Measurements from ENCODE around the gene GET3. TPM values are rescaled to one million over a fixed set of nuclear protein-coding genes. Genes with fewer than 3 reads are reported as not detected.
A peak's percentile ranks its signal among the peaks of the same experiment; 100 is the strongest.

Gene GET3
- total and polyA plus RNA-seq, 2 donors (not counting 3 experiments of a cell fraction or from before 2014, with no cell fraction given): 74.8 to 197 TPM

DNA sequence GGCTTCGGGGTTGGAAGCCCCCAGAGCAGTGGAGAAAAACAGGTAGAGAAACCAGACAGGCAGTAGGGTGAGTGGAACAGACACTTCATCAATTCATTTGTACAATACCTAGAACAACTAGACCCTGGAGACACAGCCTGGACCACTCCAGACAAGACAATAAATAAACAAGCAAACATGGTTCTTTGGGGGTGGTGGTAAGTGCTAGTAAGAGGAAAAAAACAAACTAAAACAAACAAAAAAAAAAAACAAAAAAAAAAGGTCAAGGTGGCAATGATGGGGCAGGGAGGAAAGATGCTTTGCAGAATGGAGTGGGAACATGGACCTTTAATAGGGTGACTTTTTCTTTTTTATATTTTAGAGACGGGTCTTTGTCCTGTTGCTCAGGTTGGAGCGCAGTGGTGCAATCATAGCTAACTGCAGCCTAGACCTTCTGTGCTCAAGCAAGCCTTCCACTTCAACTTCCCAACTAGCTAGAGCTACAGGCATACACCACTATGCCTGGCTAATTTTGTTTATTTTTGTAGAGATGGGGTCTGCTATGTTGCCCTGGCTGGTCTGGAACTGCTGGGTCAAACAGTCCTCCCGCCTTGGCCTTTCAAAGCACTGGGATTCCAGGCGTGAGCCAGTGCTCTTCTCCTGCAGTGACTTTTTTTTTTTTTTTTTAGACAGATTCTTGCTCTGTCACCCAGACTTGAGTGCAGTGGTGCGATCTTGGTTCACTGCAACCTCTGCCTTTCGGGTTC, 57.1 kb downstream of the GET3 start:
- Histone ChIP-seq H3K4me1 (ENCODE audit: control insufficient read depth, extremely low read depth, insufficient read depth, low read length) (peaks cover 23% of the 10 kb centered on the region), H3K79me2 (ENCODE audit: control insufficient read depth, insufficient read depth, low read length) (peaks cover 14% of the 10 kb centered on the region), H4K20me1 (replicated peaks; ENCODE audit: control insufficient read depth, extremely low read depth, insufficient read depth, low read length) (no peaks in the 10 kb centered on the region), H3K9ac (replicated peaks; ENCODE audit: extremely low read depth, insufficient read depth, low read length) (peak overlapping the region; percentile 74), H3K36me3 (ENCODE audit: control insufficient read depth in 2 of 2, extremely low read depth in 1 of 2, insufficient read depth in 2 of 2, low read length in 2 of 2) (peaks cover 0 to 3% of the 10 kb centered on the region in 2 experiments), H3K4me3 (replicated peaks in 1 of 3; ENCODE audit: insufficient read depth in 1 of 3, low read depth in 1 of 3, low read length in 3 of 3) (peak overlapping the region in 2 of 3 experiments; percentile 27 to 76), H3K9me1 (replicated peaks; ENCODE audit: control insufficient read depth, extremely low read depth, insufficient read depth, low read length) (no peaks in the 10 kb centered on the region), H3K27ac (ENCODE audit: insufficient read depth, low read depth, low read length) (peak overlapping the region; percentile 91), H2AFZ (ENCODE audit: low read depth, low read length) (peak overlapping the region; percentile 27), H3K9me3 (replicated peaks; ENCODE audit: control insufficient read depth, insufficient read depth, low read length) (no peaks in the 10 kb centered on the region), H3K27me3 (ENCODE audit: control insufficient read depth in 2 of 2, insufficient read depth in 2 of 2, low read length in 2 of 2) (no peaks in the 10 kb centered on the region), H3K4me2 (ENCODE audit: insufficient read depth, low read length) (peak overlapping the region; percentile 56)
- intact Hi-C loops (cut with micrococcal nuclease) (no loop called here), dilution Hi-C loops (cut with MboI; ENCODE audit: extremely low pct_ligation_motif_present, low sequenced_read_pairs) (no loop called here)
- TF ChIP-seq MYC (IDR thresholded peaks at IDR 0.05; ENCODE audit: low read depth, low read length) (no peak), GATA2 (IDR thresholded peaks at IDR 0.05; ENCODE audit: insufficient read depth, insufficient read length, low read depth, low read length) (no peak), POLR2A (IDR thresholded peaks at IDR 0.05; ENCODE audit: low read depth, low read length) (peak; percentile 34)
- FAIRE-seq (peak; percentile 38), DNase-seq (ENCODE audit: low read depth, low spot score) (no peak)
- ChIA-PET POLR2A (interaction anchor here (0.7 to 4.1 kb wide), 3 partner anchors 12 to 64 kb away, joined by 3 to 94 read pairs (median 73); partner anchors contain the start of gene HOOK2), CTCF (interaction anchor here (4.5 to 13.8 kb wide), 3 partner anchors 18 to 53 kb away, joined by 30 to 524 read pairs (median 387); partner anchors contain the start of gene HOOK2)
- BruUV-seq (replicated peaks): no TSS peak

DNA sequence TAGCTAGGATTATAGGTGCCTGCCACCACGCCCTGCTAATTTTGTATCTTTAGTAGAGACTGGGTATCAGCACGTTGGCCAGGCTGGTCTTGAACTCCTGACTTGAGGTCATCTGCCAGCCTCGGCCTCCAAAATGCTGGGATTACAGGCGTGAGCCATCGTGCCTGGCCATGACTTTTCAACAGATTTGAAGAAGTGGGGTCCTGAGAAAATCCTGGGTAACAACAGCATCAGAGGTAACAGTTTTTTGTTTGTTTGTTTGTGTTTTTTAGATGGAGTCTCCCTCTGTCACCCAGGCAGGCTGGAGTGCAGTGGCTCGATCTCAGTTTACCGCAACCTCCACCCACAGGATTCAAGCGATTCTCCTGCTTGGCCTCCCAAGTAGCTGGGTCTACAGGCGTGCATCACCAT, 57.7 kb downstream of the GET3 start:
- Histone ChIP-seq H3K79me2 (ENCODE audit: control insufficient read depth, insufficient read depth, low read length) (peaks cover 15% of the 10 kb centered on the region), H3K9me3 (replicated peaks; ENCODE audit: control insufficient read depth, insufficient read depth, low read length) (no peaks in the 10 kb centered on the region), H3K27me3 (ENCODE audit: control insufficient read depth in 2 of 2, insufficient read depth in 2 of 2, low read length in 2 of 2) (no peaks in the 10 kb centered on the region), H3K27ac (ENCODE audit: insufficient read depth, low read depth, low read length) (no peak overlapping the region), H3K9ac (replicated peaks; ENCODE audit: extremely low read depth, insufficient read depth, low read length) (no peak overlapping the region), H3K4me3 (replicated peaks in 1 of 3; ENCODE audit: insufficient read depth in 1 of 3, low read depth in 1 of 3, low read length in 3 of 3) (no peak overlapping the region), H2AFZ (ENCODE audit: low read depth, low read length) (no peak overlapping the region), H3K9me1 (replicated peaks; ENCODE audit: control insufficient read depth, extremely low read depth, insufficient read depth, low read length) (no peaks in the 10 kb centered on the region), H3K4me2 (ENCODE audit: insufficient read depth, low read length) (no peak overlapping the region), H4K20me1 (replicated peaks; ENCODE audit: control insufficient read depth, extremely low read depth, insufficient read depth, low read length) (no peaks in the 10 kb centered on the region), H3K4me1 (ENCODE audit: control insufficient read depth, extremely low read depth, insufficient read depth, low read length) (peaks cover 23% of the 10 kb centered on the region), H3K36me3 (ENCODE audit: control insufficient read depth in 2 of 2, extremely low read depth in 1 of 2, insufficient read depth in 2 of 2, low read length in 2 of 2) (peaks cover 0 to 9% of the 10 kb centered on the region in 2 experiments)
- BruUV-seq (replicated peaks): no TSS peak
- dilution Hi-C loops (cut with MboI; ENCODE audit: extremely low pct_ligation_motif_present, low sequenced_read_pairs) (no loop called here), intact Hi-C loops (cut with micrococcal nuclease) (no loop called here)
- POLR2A ChIA-PET: interaction anchor here (0.7 to 1.1 kb wide), 2 partner anchors 19 to 63 kb away, joined by 3 to 7 read pairs; no protein-coding TSS in a partner anchor
- CTCF ChIA-PET: interaction anchor here (1.5 to 13.8 kb wide), 5 partner anchors 12 to 52 kb away, joined by 14 to 524 read pairs (median 30); partner anchors contain the start of gene HOOK2
- TF ChIP-seq, protein P1, sequence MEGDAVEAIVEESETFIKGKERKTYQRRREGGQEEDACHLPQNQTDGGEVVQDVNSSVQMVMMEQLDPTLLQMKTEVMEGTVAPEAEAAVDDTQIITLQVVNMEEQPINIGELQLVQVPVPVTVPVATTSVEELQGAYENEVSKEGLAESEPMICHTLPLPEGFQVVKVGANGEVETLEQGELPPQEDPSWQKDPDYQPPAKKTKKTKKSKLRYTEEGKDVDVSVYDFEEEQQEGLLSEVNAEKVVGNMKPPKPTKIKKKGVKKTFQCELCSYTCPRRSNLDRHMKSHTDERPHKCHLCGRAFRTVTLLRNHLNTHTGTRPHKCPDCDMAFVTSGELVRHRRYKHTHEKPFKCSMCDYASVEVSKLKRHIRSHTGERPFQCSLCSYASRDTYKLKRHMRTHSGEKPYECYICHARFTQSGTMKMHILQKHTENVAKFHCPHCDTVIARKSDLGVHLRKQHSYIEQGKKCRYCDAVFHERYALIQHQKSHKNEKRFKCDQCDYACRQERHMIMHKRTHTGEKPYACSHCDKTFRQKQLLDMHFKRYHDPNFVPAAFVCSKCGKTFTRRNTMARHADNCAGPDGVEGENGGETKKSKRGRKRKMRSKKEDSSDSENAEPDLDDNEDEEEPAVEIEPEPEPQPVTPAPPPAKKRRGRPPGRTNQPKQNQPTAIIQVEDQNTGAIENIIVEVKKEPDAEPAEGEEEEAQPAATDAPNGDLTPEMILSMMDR (IDR thresholded peaks at IDR 0.05; ENCODE audit: extremely low read depth in 1 of 2, insufficient read depth in 1 of 2, low read depth in 1 of 2, low read length in 2 of 2): no peak
- TF ChIP-seq MYC (IDR thresholded peaks at IDR 0.05; ENCODE audit: low read depth, low read length) (no peak), POLR2A (IDR thresholded peaks at IDR 0.05; ENCODE audit: low read depth, low read length) (no peak), GATA2 (IDR thresholded peaks at IDR 0.05; ENCODE audit: insufficient read depth, insufficient read length, low read depth, low read length) (no peak), EZH2 (IDR thresholded peaks at IDR 0.05; ENCODE audit: borderline replicate concordance, low read depth, low read length, severe bottlenecking) (no peak), FOS (IDR thresholded peaks at IDR 0.05; ENCODE audit: borderline replicate concordance, insufficient read depth, low read length) (no peak), JUN (IDR thresholded peaks at IDR 0.05; ENCODE audit: borderline replicate concordance, insufficient read depth, insufficient read length, low read depth) (no peak), POLR2AphosphoS5 (IDR thresholded peaks at IDR 0.05; ENCODE audit: insufficient read depth, low read depth, low read length) (no peak)
- TF ChIP-seq, protein P2, sequence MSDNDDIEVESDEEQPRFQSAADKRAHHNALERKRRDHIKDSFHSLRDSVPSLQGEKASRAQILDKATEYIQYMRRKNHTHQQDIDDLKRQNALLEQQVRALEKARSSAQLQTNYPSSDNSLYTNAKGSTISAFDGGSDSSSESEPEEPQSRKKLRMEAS (IDR thresholded peaks at IDR 0.05; ENCODE audit: insufficient read depth, insufficient read length): no peak
- peak; percentile 26 for FAIRE-seq
- DNase-seq (ENCODE audit: low read depth, low spot score): no peak

Data from endothelial cell of umbilical vein (primary cell).